H1 (cell line): Measurements from ENCODE around the gene ZNF286A. TPM values are rescaled to one million over a fixed set of nuclear protein-coding genes. Genes with fewer than 3 reads are reported as not detected.

Source experiments
- CTCF ChIA-PET: fragments of 300-600 bp; sonication (Branson Sonifier 250); formaldehyde crosslinking; loops from one replicate; lab custom pipeline; 2021; ENCODE audit not compliant: partially characterized antibody; lab: Charles Lee
- POLR2A ChIA-PET: fragments of 300-600 bp; sonication (Branson Sonifier 250); formaldehyde crosslinking; loops from one replicate; lab custom pipeline; 2021; ENCODE audit warnings: inconsistent platforms; ENCODE audit not compliant: partially characterized antibody; lab: Charles Lee
- DNase-seq, 2 experiments: peaks; one replicate each; pipeline versions ENCODE4 v3.0.0 to v3.0.0-alpha.2; 2010 to 2022; ENCODE audit warnings: low spot score in 2 of 2, low read depth in 1 of 2, mixed read lengths in 1 of 2
- FAIRE-seq: peaks from 2 replicates; lab custom pipeline; 2011; peaks lifted over from hg19 to GRCh38; lab: Jason Lieb, UNC
- H2AFZ ChIP-seq: 2 replicates; pipeline ENCODE4 v1.8.1; 2012; ENCODE audit warnings: low read length, inconsistent platforms
- H2AK5ac ChIP-seq: 2 replicates; pipeline ENCODE4 v1.6.1; 2013; ENCODE audit warnings: low read depth, low read length
- H2BK120ac ChIP-seq: replicated peaks from 2 replicates; pipeline ENCODE3; 2013; ENCODE audit warnings: low read depth, low read length, inconsistent platforms
- H2BK12ac ChIP-seq: 2 replicates; pipeline ENCODE4 v1.6.1; 2013; ENCODE audit warnings: low read depth, low read length
- H2BK15ac ChIP-seq: 2 replicates; pipeline ENCODE4 v1.6.1; 2013; ENCODE audit warnings: low read length
- H2BK20ac ChIP-seq: 2 replicates; pipeline ENCODE4 v1.6.1; 2013; ENCODE audit warnings: low read length
- H2BK5ac ChIP-seq: 2 replicates; pipeline ENCODE4 v1.6.1; 2013; ENCODE audit warnings: low read depth, low read length
- H3K14ac ChIP-seq: 2 replicates; pipeline ENCODE4 v1.6.1; 2013; ENCODE audit warnings: inconsistent platforms; ENCODE audit not compliant: insufficient read length
- H3K18ac ChIP-seq: 2 replicates; pipeline ENCODE4 v1.6.1; 2013; ENCODE audit warnings: low read length; ENCODE audit errors: extremely low read depth
- H3K23ac ChIP-seq: 2 replicates; pipeline ENCODE4 v1.6.1; 2013; ENCODE audit warnings: inconsistent platforms; ENCODE audit not compliant: insufficient read length
- H3K23me2 ChIP-seq: 2 replicates; pipeline ENCODE4 v1.6.1; 2013; ENCODE audit warnings: low read depth, low read length
- H3K27ac ChIP-seq: 2 replicates; pipeline ENCODE4 v1.6.1; 2011; ENCODE audit warnings: low read depth, low read length, inconsistent platforms
- H3K27me3 ChIP-seq, 4 experiments: replicated peaks in 1 of 4; 1 replicate in 1 of 4; 2 replicates in 3 of 4; pipeline versions ENCODE4 v1.6.1 to v1.8.1; 2011 to 2013; ENCODE audit warnings: low read length in 3 of 4, mild to moderate bottlenecking in 3 of 4, inconsistent platforms in 2 of 4, mixed read lengths in 2 of 4, moderate library complexity in 1 of 4; ENCODE audit not compliant: control insufficient read depth in 3 of 4, insufficient read depth in 3 of 4; ENCODE audit errors: extremely low read depth in 1 of 4
- H3K36me3 ChIP-seq, 4 experiments: 2 replicates each; pipeline versions ENCODE4 v1.6.1 to v1.8.1; 2011 to 2013; ENCODE audit warnings: mild to moderate bottlenecking in 4 of 4, low read length in 3 of 4, moderate library complexity in 2 of 4, control low read depth in 1 of 4, inconsistent platforms in 1 of 4; ENCODE audit not compliant: insufficient read depth in 4 of 4, control insufficient read depth in 2 of 4
- H3K4ac ChIP-seq: replicated peaks from 2 replicates; pipeline ENCODE3; 2013; ENCODE audit warnings: low read length, low read depth, mixed read lengths, inconsistent platforms; ENCODE audit not compliant: insufficient read length
- H3K4me1 ChIP-seq, 4 experiments: replicated peaks in 1 of 4; 1 replicate in 1 of 4; 2 replicates in 3 of 4; pipeline versions ENCODE4 v1.6.1 to v1.8.1; 2011 to 2013; ENCODE audit warnings: low read length in 3 of 4, inconsistent platforms in 2 of 4, mixed read lengths in 1 of 4; ENCODE audit not compliant: insufficient read depth in 4 of 4, control insufficient read depth in 3 of 4
- H3K4me2 ChIP-seq, 2 experiments: 2 replicates each; pipeline versions ENCODE4 v1.6.1 to v1.8.1; 2011 to 2013; ENCODE audit warnings: low read depth in 2 of 2, low read length in 2 of 2, control low read depth in 1 of 2, inconsistent platforms in 1 of 2, mild to moderate bottlenecking in 1 of 2; ENCODE audit not compliant: insufficient read depth in 1 of 2
- H3K4me3 ChIP-seq, 4 experiments: fragments of 200-600, 300-600 bp in 1 of 4; sonication (generic), shearing (Covaris generic), sonication (Bioruptor Twin) in 1 of 4; 2 replicates each; pipeline versions ENCODE4 v1.5.1 to v1.8.1; 2011 to 2016; ENCODE audit warnings: low read length in 4 of 4, low read depth in 3 of 4, control low read depth in 2 of 4, inconsistent platforms in 2 of 4, mild to moderate bottlenecking in 2 of 4, mixed read lengths in 1 of 4, moderate library complexity in 1 of 4; ENCODE audit not compliant: insufficient read depth in 2 of 4; ENCODE audit errors: extremely low read depth in 1 of 4
- H3K56ac ChIP-seq: replicated peaks from 2 replicates; pipeline ENCODE3; 2013; ENCODE audit warnings: low read depth, mild to moderate bottlenecking, mixed read lengths, low read length, inconsistent platforms; ENCODE audit not compliant: insufficient read length
- H3K79me1 ChIP-seq: 2 replicates; pipeline ENCODE4 v1.6.1; 2013; ENCODE audit warnings: low read depth, low read length, control low read depth
- H3K79me2 ChIP-seq, 2 experiments: 2 replicates each; pipeline versions ENCODE4 v1.6.1 to v1.8.1; 2012 to 2013; ENCODE audit warnings: low read length in 2 of 2, mild to moderate bottlenecking in 2 of 2, inconsistent platforms in 1 of 2; ENCODE audit not compliant: insufficient read depth in 2 of 2, control insufficient read depth in 1 of 2
- H3K9ac ChIP-seq, 4 experiments: replicated peaks in 1 of 4; 1 replicate in 1 of 4; 2 replicates in 3 of 4; pipeline versions ENCODE4 v1.6.1 to v1.8.1; 2011 to 2013; ENCODE audit warnings: low read depth in 3 of 4, low read length in 3 of 4, control low read depth in 2 of 4, mild to moderate bottlenecking in 2 of 4, moderate library complexity in 2 of 4, inconsistent platforms in 1 of 4; ENCODE audit errors: extremely low read depth in 1 of 4
- H3K9me3 ChIP-seq, 2 experiments: 2 replicates each; pipeline versions ENCODE4 v1.6.1 to v1.8.1; 2012 to 2013; ENCODE audit warnings: mild to moderate bottlenecking in 2 of 2, moderate library complexity in 2 of 2, control low read depth in 1 of 2, inconsistent platforms in 1 of 2, low read depth in 1 of 2, low read length in 1 of 2, mixed read lengths in 1 of 2; ENCODE audit not compliant: insufficient read depth in 2 of 2
- H4K20me1 ChIP-seq, 2 experiments: replicated peaks in 1 of 2; 2 replicates each; pipeline versions ENCODE3 to v1.8.1; 2011 to 2013; ENCODE audit warnings: inconsistent platforms in 2 of 2, low read length in 2 of 2, mild to moderate bottlenecking in 1 of 2; ENCODE audit not compliant: insufficient read depth in 2 of 2, control insufficient read depth in 1 of 2
- H4K5ac ChIP-seq: 2 replicates; pipeline ENCODE4 v1.6.1; 2013; ENCODE audit warnings: low read length, low read depth, mixed read lengths, inconsistent platforms; ENCODE audit not compliant: insufficient read length
- H4K8ac ChIP-seq: 2 replicates; pipeline ENCODE4 v1.8.0; 2013; ENCODE audit warnings: mild to moderate bottlenecking, moderate library complexity, low read length, inconsistent platforms; ENCODE audit not compliant: insufficient read depth; ENCODE audit errors: extremely low read depth
- H4K91ac ChIP-seq: replicated peaks from 2 replicates; pipeline ENCODE3; 2013; ENCODE audit warnings: low read length, mixed read lengths, inconsistent platforms; ENCODE audit not compliant: insufficient read length
- GABPA ChIP-seq: IDR thresholded peaks from 2 replicates; pipeline ENCODE4 v1.6.1; 2011; ENCODE audit warnings: mild to moderate bottlenecking, low read length, moderate library complexity, borderline replicate concordance; ENCODE audit not compliant: insufficient read depth
- SIX5 ChIP-seq: IDR thresholded peaks from 2 replicates; pipeline ENCODE4 v1.6.1; 2011; ENCODE audit warnings: mild to moderate bottlenecking, low read depth, low read length
- polyA plus RNA-seq, 7 experiments: library from polyadenylated mRNA; depleted of rRNA in 3 of 7; stranded (reverse) in 5 of 7; unstranded in 2 of 7; fragments of >200 nt in 5 of 7; fragments of 200-250 nt in 2 of 7; gene quantifications; 1 replicate in 5 of 7; 2 replicates in 1 of 7; 4 replicates in 1 of 7; pipeline versions ENCODE4 v1.2.1 to v1.2.3, GENCODE V29; 2011 to 2013; ENCODE audit warnings: missing spikeins in 2 of 7, mixed read lengths in 2 of 7
- total RNA-seq: library from RNA; stranded (reverse); fragmentation: NEBNext Ultra II Directional; extraction: Animal tissue kit (Norgen Biotek cat#: 25700); gene quantifications from 2 replicates; pipeline ENCODE4 v1.2.1, GENCODE V29; 2021
- TF ChIP-seq, protein P1 (sequence below): IDR thresholded peaks from 2 replicates; pipeline ENCODE4 v1.6.1; 2011; ENCODE audit warnings: low read length, improper control_type of control experiment
- TF ChIP-seq, protein P2 (sequence below): IDR thresholded peaks from 2 replicates; pipeline ENCODE4 v1.6.1; 2011; ENCODE audit warnings: low read depth, mild to moderate bottlenecking, low read length; ENCODE audit not compliant: insufficient read depth

Gene ZNF286A
- total and polyA plus RNA-seq, 2 of the 8 experiments (the other 6 are each of a cell fraction or from before 2014, with no cell fraction given), result 18.2 to 100.0 TPM

DNA sequence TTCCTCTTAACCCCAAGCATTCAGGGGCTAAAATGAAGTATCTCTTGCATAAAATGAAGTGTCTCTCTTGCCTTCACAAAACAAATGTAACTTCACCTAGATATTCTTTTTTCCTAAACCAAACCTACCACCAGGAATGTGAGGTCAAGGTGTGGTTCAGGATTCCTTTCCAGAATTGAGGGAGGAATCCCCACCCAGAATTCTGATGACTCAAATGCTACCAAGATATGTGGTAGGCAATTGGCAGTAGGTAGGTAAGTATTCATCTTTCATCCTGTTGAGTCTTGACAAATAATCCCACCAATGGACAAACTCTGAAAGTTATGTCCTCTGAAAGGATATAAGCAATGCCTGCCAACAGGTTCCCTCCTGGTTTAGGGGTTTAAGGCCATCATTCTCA is 41.7 kb upstream of the ZNF286A start:
- FAIRE-seq, result no peak
- Histone ChIP-seq H2BK5ac (no peak overlapping the region), H3K23ac (no peak overlapping the region), H4K91ac (no peak overlapping the region), H3K36me3 (peaks cover 0 to 10% (median 4%) of the 10 kb centered on the region in 4 experiments; a peak in 5 of 8 replicates), H2BK120ac (no peak overlapping the region), H2BK15ac (no peak overlapping the region), H3K27me3 (no peaks in the 10 kb centered on the region), H4K8ac (no peak overlapping the region), H3K56ac (no peak overlapping the region), H3K9ac (no peak overlapping the region), H3K23me2 (no peaks in the 10 kb centered on the region), H2AFZ (no peak overlapping the region), H2BK20ac (no peak overlapping the region), H3K4me2 (no peak overlapping the region), H4K5ac (no peak overlapping the region), H3K9me3 (no peaks in the 10 kb centered on the region), H3K18ac (no peak overlapping the region), H3K14ac (no peak overlapping the region), H4K20me1 (no peaks in the 10 kb centered on the region), H2BK12ac (no peak overlapping the region), H3K4me1 (peaks cover 0 to 2% (median 0%) of the 10 kb centered on the region in 4 experiments; a peak in 1 of 7 replicates), H3K79me1 (no peaks in the 10 kb centered on the region), H2AK5ac (no peak overlapping the region), H3K27ac (no peak overlapping the region), H3K79me2 (no peaks in the 10 kb centered on the region), H3K4me3 (no peak overlapping the region), H3K4ac (no peak overlapping the region)
- no peak for DNase-seq
- TF ChIP-seq, protein P1, sequence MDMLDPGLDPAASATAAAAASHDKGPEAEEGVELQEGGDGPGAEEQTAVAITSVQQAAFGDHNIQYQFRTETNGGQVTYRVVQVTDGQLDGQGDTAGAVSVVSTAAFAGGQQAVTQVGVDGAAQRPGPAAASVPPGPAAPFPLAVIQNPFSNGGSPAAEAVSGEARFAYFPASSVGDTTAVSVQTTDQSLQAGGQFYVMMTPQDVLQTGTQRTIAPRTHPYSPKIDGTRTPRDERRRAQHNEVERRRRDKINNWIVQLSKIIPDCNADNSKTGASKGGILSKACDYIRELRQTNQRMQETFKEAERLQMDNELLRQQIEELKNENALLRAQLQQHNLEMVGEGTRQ, result no peak
- TF ChIP-seq GABPA (no peak), SIX5 (no peak)
- TF ChIP-seq, protein P2, sequence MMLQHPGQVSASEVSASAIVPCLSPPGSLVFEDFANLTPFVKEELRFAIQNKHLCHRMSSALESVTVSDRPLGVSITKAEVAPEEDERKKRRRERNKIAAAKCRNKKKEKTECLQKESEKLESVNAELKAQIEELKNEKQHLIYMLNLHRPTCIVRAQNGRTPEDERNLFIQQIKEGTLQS, result no peak
- ChIA-PET POLR2A (interaction anchor here (1.6 kb wide), 1 partner anchor 8 kb away, joined by 3 read pairs; no protein-coding TSS in a partner anchor), CTCF (no interaction called here)
